ENCODE measurements around the gene TAS2R41. TPM values are rescaled to one million over a fixed set of nuclear protein-coding genes. Genes with fewer than 3 reads are reported as not detected.
A peak's percentile ranks its signal among the peaks of the same experiment; 100 is the strongest.

The TAS2R41 gene
- polyA plus RNA-seq, 3 donors, result 0.19 TPM; not detected in 2

- TF ChIP-seq CTCF (IDR thresholded peaks at IDR 0.05), result no peak
- Mint-ChIP-seq H3K9me3 (peaks cover 1 to 19% (median 4%) of the 10 kb centered on the region in 7 donors), H3K4me1 (peaks cover under 1% of the 10 kb centered on the region), H3K27me3 (ENCODE audit: low read depth in 3 of 3) (no peaks in the 10 kb centered on the region), H3K27ac (peak overlapping the region in 2 of 7 donors; percentile 15 to 40), H3K4me3 (no peak overlapping the region), H3K36me3 (peaks cover 10 to 11% of the 10 kb centered on the region in 2 donors)
- no peak for DNase-seq
- Histone ChIP-seq H3K79me2 (ENCODE audit: insufficient read depth, low read length) (no peaks in the 10 kb centered on the region), H3K9me3 (replicated peaks in 1 of 2; ENCODE audit: control insufficient read depth in 1 of 2, insufficient read depth in 1 of 2, low read length in 2 of 2) (peaks cover 3 to 10% of the 10 kb centered on the region in 2 donors), H3K9ac (ENCODE audit: insufficient read depth, low read length, poor library complexity, severe bottlenecking) (no peak overlapping the region), H3K27me3 (ENCODE audit: control insufficient read depth in 2 of 2, insufficient read depth in 2 of 2, low read length in 2 of 2) (no peaks in the 10 kb centered on the region), H3K4me3 (replicated peaks in 1 of 3; ENCODE audit: low read depth in 2 of 3, low read length in 3 of 3) (no peak overlapping the region), H3K36me3 (replicated peaks in 1 of 2; ENCODE audit: control insufficient read depth in 1 of 2, insufficient read depth in 2 of 2, low read length in 2 of 2) (peaks cover 0 to 7% of the 10 kb centered on the region in 2 donors), H3K27ac (ENCODE audit: low read depth in 1 of 2, low read length in 2 of 2) (no peak overlapping the region), H3K4me1 (ENCODE audit: control insufficient read depth in 1 of 2, insufficient read depth in 2 of 2, low read length in 2 of 2) (no peaks in the 10 kb centered on the region), H4K20me1 (ENCODE audit: insufficient read depth, low read length) (no peaks in the 10 kb centered on the region), H3K4me2 (replicated peaks; ENCODE audit: extremely low read depth, low read length, poor library complexity, severe bottlenecking) (no peak overlapping the region), H2AFZ (ENCODE audit: insufficient read depth, low read depth, low read length, poor library complexity, severe bottlenecking) (no peak overlapping the region)
- WGBS (ENCODE audit: insufficient coverage), result 97% methylated on average over 63 of the region's 65 CpGs
- intact Hi-C loops (cut with micrococcal nuclease), result no loop called here
Measured at GRCh38 chr7:143510854-143511592, 33.4 kb downstream of the TAS2R41 start.

GRCh38 chr7:143511593-143512047, 33.9 kb downstream of the TAS2R41 start:
- Mint-ChIP-seq H3K9me3 (peaks cover 1 to 15% (median 4%) of the 10 kb centered on the region in 7 donors), H3K36me3 (peaks cover 6% of the 10 kb centered on the region in 2 donors), H3K4me3 (no peak overlapping the region), H3K27me3 (ENCODE audit: low read depth in 3 of 3) (no peaks in the 10 kb centered on the region), H3K27ac (peak overlapping the region in 1 of 7 donors; percentile 15), H3K4me1 (no peaks in the 10 kb centered on the region)
- no peak for TF ChIP-seq CTCF (IDR thresholded peaks at IDR 0.05)
- H3K4me1 ChIP-seq (ENCODE audit: control insufficient read depth in 1 of 2, insufficient read depth in 2 of 2, low read length in 2 of 2), result no peaks in the 10 kb centered on the region
- H3K9me3 ChIP-seq (replicated peaks in 1 of 2; ENCODE audit: control insufficient read depth in 1 of 2, insufficient read depth in 1 of 2, low read length in 2 of 2), result peaks cover 0 to 10% of the 10 kb centered on the region in 2 donors
- DNase-seq, result no peak
- no peaks in the 10 kb centered on the region for H3K79me2 ChIP-seq (ENCODE audit: insufficient read depth, low read length)
- H3K27ac ChIP-seq (ENCODE audit: low read depth in 1 of 2, low read length in 2 of 2), result no peak overlapping the region
- no peak overlapping the region for H2AFZ ChIP-seq (ENCODE audit: insufficient read depth, low read depth, low read length, poor library complexity, severe bottlenecking)
- H3K9ac ChIP-seq (ENCODE audit: insufficient read depth, low read length, poor library complexity, severe bottlenecking), result no peak overlapping the region
- peaks cover 0 to 7% of the 10 kb centered on the region in 2 donors for H3K36me3 ChIP-seq (replicated peaks in 1 of 2; ENCODE audit: control insufficient read depth in 1 of 2, insufficient read depth in 2 of 2, low read length in 2 of 2)
- no peak overlapping the region for H3K4me2 ChIP-seq (replicated peaks; ENCODE audit: extremely low read depth, low read length, poor library complexity, severe bottlenecking)
- intact Hi-C loops (cut with micrococcal nuclease), result no loop called here
- no peaks in the 10 kb centered on the region for H3K27me3 ChIP-seq (ENCODE audit: control insufficient read depth in 2 of 2, insufficient read depth in 2 of 2, low read length in 2 of 2)
- no peak overlapping the region for H3K4me3 ChIP-seq (replicated peaks in 1 of 3; ENCODE audit: low read depth in 2 of 3, low read length in 3 of 3)
- 98% methylated on average over 19 of the region's 23 CpGs for WGBS (ENCODE audit: insufficient coverage)
- no peaks in the 10 kb centered on the region for H4K20me1 ChIP-seq (ENCODE audit: insufficient read depth, low read length)
